Measurements from ENCODE around the gene PRDM15. TPM values are rescaled to one million over a fixed set of nuclear protein-coding genes. Genes with fewer than 3 reads are reported as not detected.

PRDM15 gene
- total and polyA plus RNA-seq, 2 experiments from 2014 or later: 2.3 to 4.2 TPM

- Histone ChIP-seq H3K79me2 (ENCODE audit: insufficient read depth) (peaks cover 45% of the 10 kb centered on the region), H3K9me2 (ENCODE audit: insufficient read depth) (no peaks in the 10 kb centered on the region), H3K4me2 (ENCODE audit: unreplicated experiment) (no peak overlapping the region), H2AFZ (no peak overlapping the region), H3F3A (ENCODE audit: insufficient read depth) (no peaks in the 10 kb centered on the region), H3K9ac (no peak overlapping the region), H3K27ac (no peak overlapping the region), H3K9me3 (ENCODE audit: low read depth) (no peaks in the 10 kb centered on the region), H3K36me3 (ENCODE audit: low read depth) (0 out of 2 replicates have a peak, but pooled peaks cover 4% of the 10 kb centered on the region), H3K27me3 (replicated peaks; ENCODE audit: insufficient read depth) (no peaks in the 10 kb centered on the region), H4K20me1 (ENCODE audit: insufficient read depth) (no peaks in the 10 kb centered on the region), H3K4me1 (ENCODE audit: insufficient read depth) (peaks cover 11% of the 10 kb centered on the region; the same call in 1 of the 2 replicates), H3K4me3 (no peak overlapping the region)
- no peak for TF ChIP-seq EZH2 (IDR thresholded peaks at IDR 0.05; ENCODE audit: insufficient read depth, poor library complexity, severe bottlenecking)
- TF ChIP-seq EZH2phosphoT487 (IDR thresholded peaks at IDR 0.05; ENCODE audit: insufficient read depth, low read depth): no peak
- 93% methylated on average over 15 of the region's 15 CpGs for whole genome bisulfite sequencing, 2 experiments (ENCODE audit: low coverage in 1 of 2, low lambda C conversion rate in 2 of 2, missing lambda C conversion rate in 2 of 2)
- in situ Hi-C loops (cut with MboI): no loop called here
- DNase-seq: no peak
Measured at GRCh38 chr21:41871293-41872030, 7.7 kb downstream of the PRDM15 start.

DNA sequence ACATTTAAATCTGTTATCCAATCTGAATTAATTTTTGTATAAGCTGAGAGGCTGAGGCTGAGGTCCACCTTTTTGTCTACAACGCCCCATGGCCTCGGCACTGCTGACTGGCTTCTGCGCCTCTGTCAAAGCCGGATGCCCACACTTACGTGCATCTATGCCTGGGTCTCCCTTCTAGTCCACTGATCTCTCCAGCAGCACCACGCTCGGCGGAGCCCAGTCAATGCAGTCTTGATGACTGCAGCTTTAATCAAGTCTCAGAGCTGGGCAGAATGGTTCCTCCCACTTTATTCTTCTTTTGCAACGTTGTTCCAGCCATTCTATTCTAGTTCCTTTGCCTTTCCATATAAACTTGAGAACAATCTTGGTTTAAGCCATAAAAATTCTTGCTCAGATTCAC lies 9.4 kb downstream of the PRDM15 start:
- Histone ChIP-seq H3K4me1 (ENCODE audit: insufficient read depth) (peaks cover 11% of the 10 kb centered on the region; the same call in 1 of the 2 replicates), H3K9ac (no peak overlapping the region), H3F3A (ENCODE audit: insufficient read depth) (no peaks in the 10 kb centered on the region), H3K9me3 (ENCODE audit: low read depth) (no peaks in the 10 kb centered on the region), H3K27ac (no peak overlapping the region), H2AFZ (no peak overlapping the region), H3K4me3 (no peak overlapping the region), H3K36me3 (ENCODE audit: low read depth) (0 out of 2 replicates have a peak, but pooled peaks cover 4% of the 10 kb centered on the region), H3K4me2 (ENCODE audit: unreplicated experiment) (no peak overlapping the region), H3K9me2 (ENCODE audit: insufficient read depth) (no peaks in the 10 kb centered on the region), H3K79me2 (ENCODE audit: insufficient read depth) (peaks cover 45% of the 10 kb centered on the region), H4K20me1 (ENCODE audit: insufficient read depth) (no peaks in the 10 kb centered on the region), H3K27me3 (replicated peaks; ENCODE audit: insufficient read depth) (no peaks in the 10 kb centered on the region)
- no peak for TF ChIP-seq EZH2 (IDR thresholded peaks at IDR 0.05; ENCODE audit: insufficient read depth, poor library complexity, severe bottlenecking)
- no peak for TF ChIP-seq EZH2phosphoT487 (IDR thresholded peaks at IDR 0.05; ENCODE audit: insufficient read depth, low read depth)
- 76 to 80% methylated on average over 9 of the region's 9 CpGs for WGBS, 2 experiments (ENCODE audit: low coverage in 1 of 2, low lambda C conversion rate in 2 of 2, missing lambda C conversion rate in 2 of 2)
- no peak for DNase-seq
- in situ Hi-C loops (cut with MboI): no loop called here

GRCh38 chr21:41868062-41868710 lies 11.0 kb downstream of the PRDM15 start:
- H3K9me2 ChIP-seq (ENCODE audit: insufficient read depth): no peaks in the 10 kb centered on the region
- peak overlapping the region; percentile 5 for H3K4me2 ChIP-seq (ENCODE audit: unreplicated experiment)
- peak overlapping the region; percentile 18; the same call in 1 of the 2 replicates for H3K9ac ChIP-seq
- H3F3A ChIP-seq (ENCODE audit: insufficient read depth): 0 out of 2 replicates have a peak, but pooled peaks cover 4% of the 10 kb centered on the region
- 0 out of 2 replicates have a peak, but pooled peaks cover 4% of the 10 kb centered on the region for H3K36me3 ChIP-seq (ENCODE audit: low read depth)
- peak overlapping the region; percentile 11; the same call in 1 of the 2 replicates for H3K27ac ChIP-seq
- 16 to 19% methylated on average over 10 of the region's 10 CpGs for WGBS, 2 experiments (ENCODE audit: low coverage in 1 of 2, low lambda C conversion rate in 2 of 2, missing lambda C conversion rate in 2 of 2)
- no peak for TF ChIP-seq EZH2phosphoT487 (IDR thresholded peaks at IDR 0.05; ENCODE audit: insufficient read depth, low read depth)
- TF ChIP-seq EZH2 (IDR thresholded peaks at IDR 0.05; ENCODE audit: insufficient read depth, poor library complexity, severe bottlenecking): no peak
- no peaks in the 10 kb centered on the region for H3K27me3 ChIP-seq (replicated peaks; ENCODE audit: insufficient read depth)
- H3K9me3 ChIP-seq (ENCODE audit: low read depth): no peaks in the 10 kb centered on the region
- peaks cover 14% of the 10 kb centered on the region for H3K4me1 ChIP-seq (ENCODE audit: insufficient read depth)
- no peaks in the 10 kb centered on the region for H4K20me1 ChIP-seq (ENCODE audit: insufficient read depth)
- H3K79me2 ChIP-seq (ENCODE audit: insufficient read depth): peaks cover 51% of the 10 kb centered on the region
- H3K4me3 ChIP-seq: 0 out of 2 replicates have a peak overlapping the region, but pooled peaks have one; percentile 7
- H2AFZ ChIP-seq: no peak overlapping the region
- in situ Hi-C loops (cut with MboI): no loop called here
- DNase-seq: peak; percentile 72

DNA sequence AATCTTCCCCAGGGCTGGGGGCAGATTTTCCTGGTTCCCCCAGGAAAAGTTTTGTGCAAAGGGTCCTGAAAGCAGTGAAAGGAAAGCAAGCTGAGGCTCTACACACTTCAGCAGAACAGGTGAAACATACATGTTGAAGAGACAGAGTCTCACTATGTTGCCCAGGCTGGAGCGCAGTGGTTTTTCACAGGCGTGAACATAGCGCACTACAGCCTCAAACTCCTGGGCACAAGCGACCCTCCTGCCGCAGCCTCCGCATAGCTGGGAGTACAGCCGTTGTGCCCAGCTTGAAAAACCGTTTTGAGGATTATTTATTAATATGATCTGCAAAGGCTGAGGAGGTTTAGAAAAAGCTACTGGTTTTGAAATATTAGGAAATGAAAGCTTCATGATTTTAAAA lies 11.8 kb downstream of the PRDM15 start:
- H3K9me2 ChIP-seq (ENCODE audit: insufficient read depth): no peaks in the 10 kb centered on the region
- no peak for DNase-seq
- H3K79me2 ChIP-seq (ENCODE audit: insufficient read depth): peaks cover 56% of the 10 kb centered on the region
- H3K27ac ChIP-seq: no peak overlapping the region
- H3K9me3 ChIP-seq (ENCODE audit: low read depth): no peaks in the 10 kb centered on the region
- no peaks in the 10 kb centered on the region for H4K20me1 ChIP-seq (ENCODE audit: insufficient read depth)
- no peak overlapping the region for H3K4me2 ChIP-seq (ENCODE audit: unreplicated experiment)
- H3K4me3 ChIP-seq: no peak overlapping the region
- peaks cover 21% of the 10 kb centered on the region for H3K4me1 ChIP-seq (ENCODE audit: insufficient read depth)
- H2AFZ ChIP-seq: no peak overlapping the region
- peaks cover 9% of the 10 kb centered on the region; the same call in 1 of the 2 replicates for H3F3A ChIP-seq (ENCODE audit: insufficient read depth)
- in situ Hi-C loops (cut with MboI): no loop called here
- H3K9ac ChIP-seq: no peak overlapping the region
- 0 out of 2 replicates have a peak, but pooled peaks cover under 1% of the 10 kb centered on the region for H3K36me3 ChIP-seq (ENCODE audit: low read depth)
- TF ChIP-seq EZH2 (IDR thresholded peaks at IDR 0.05; ENCODE audit: insufficient read depth, poor library complexity, severe bottlenecking): no peak
- TF ChIP-seq EZH2phosphoT487 (IDR thresholded peaks at IDR 0.05; ENCODE audit: insufficient read depth, low read depth): no peak
- H3K27me3 ChIP-seq (replicated peaks; ENCODE audit: insufficient read depth): no peaks in the 10 kb centered on the region
- WGBS, 2 experiments (ENCODE audit: low coverage in 1 of 2, low lambda C conversion rate in 2 of 2, missing lambda C conversion rate in 2 of 2): 97 to 98% methylated on average over 8 of the region's 8 CpGs
